ENCODE results near the gene THRB. TPM values are rescaled to one million over a fixed set of nuclear protein-coding genes. Genes with fewer than 3 reads are reported as not detected.

The THRB gene
- total RNA-seq, 1 donor from 2014 or later, result 8.4 TPM

GRCh38 chr3:24315356-24315755, 179.3 kb downstream of the THRB start:
- no peak for DNase-seq (ENCODE audit: low spot score)

- no peak for DNase-seq (ENCODE audit: low spot score)
Observed at GRCh38 chr3:24311881-24312280, 182.8 kb downstream of the THRB start.

DNA sequence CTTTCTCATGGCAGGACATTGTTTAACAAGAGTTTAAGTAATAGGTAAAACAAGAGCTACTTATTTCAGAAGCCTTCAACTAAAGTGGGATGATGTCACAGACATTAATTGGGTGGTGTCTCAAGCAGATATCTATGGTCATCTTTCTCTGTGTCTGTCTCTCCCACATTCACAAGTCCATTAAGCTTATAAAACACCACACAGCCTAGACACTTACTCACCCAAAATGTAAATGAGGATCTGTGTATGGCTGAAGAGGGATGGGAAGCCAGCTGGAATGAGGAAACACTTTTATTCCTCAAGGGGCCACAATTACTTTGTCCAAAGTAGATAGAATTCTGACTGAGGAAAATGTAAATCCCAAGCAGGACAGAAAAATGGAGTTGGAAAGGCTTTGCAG, 183.8 kb downstream of the THRB start:
- no peak for DNase-seq (ENCODE audit: low spot score)

GRCh38 chr3:24306518-24306917, 188.1 kb downstream of the THRB start:
- no peak for DNase-seq (ENCODE audit: low spot score)

DNA sequence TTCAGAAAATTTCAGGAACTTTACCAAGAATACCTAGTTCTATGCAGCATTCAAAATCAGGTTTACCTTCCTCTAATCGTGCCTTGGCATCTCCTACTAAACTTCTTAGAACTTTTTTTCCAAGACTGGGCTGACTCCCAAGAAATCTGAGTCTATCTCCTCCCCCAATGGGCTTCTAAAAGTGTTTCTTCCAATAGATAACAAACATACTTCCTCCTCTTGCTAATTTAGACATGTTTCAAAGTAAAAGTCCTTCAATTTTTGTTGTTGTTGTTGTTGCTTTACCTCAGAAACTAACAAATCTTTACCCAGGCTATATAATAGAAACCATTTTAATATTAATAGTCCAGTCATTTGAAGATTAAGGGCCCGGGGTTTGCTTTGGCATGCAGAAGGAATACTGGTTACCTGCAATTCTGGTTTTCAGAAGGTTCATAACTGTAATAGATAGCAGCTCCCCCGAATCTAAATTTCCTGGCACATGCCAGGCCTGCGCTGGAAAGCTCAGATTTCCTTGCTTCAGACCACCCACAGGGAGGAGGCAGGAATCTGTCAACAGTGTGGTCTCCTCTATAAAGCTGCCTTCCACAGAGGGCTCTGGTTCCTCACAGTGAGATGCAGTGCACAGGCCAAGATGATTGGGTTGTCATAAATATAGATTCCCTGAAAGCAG, 188.7 kb downstream of the THRB start:
- DNase-seq (ENCODE audit: low spot score), result no peak

GRCh38 chr3:24303057-24303754, 191.4 kb downstream of the THRB start:
- DNase-seq (ENCODE audit: low spot score), result no peak

- DNase-seq (ENCODE audit: low spot score), result no peak
Observed at GRCh38 chr3:24302396-24302795, 192.3 kb downstream of the THRB start.

DNA sequence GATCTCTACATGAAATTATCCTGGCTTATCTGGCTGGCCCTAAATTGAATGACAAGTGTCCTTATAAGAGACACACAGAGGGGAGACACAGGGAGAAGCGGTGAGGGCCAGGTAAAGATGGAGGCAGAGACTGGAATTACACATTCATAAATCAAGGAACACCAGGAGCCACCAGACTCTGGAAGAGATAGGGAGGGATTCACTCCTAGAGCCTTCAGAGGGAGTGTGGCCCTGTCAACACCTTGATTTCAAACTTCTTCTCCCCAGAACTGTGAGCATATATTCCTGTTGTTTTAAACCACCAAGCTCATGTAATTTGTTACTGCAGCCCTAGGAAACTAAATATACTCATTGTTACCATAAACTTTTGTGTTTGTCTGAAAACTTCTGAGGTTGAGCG, 193.7 kb downstream of the THRB start:
- no peak for DNase-seq (ENCODE audit: low spot score)

DNA sequence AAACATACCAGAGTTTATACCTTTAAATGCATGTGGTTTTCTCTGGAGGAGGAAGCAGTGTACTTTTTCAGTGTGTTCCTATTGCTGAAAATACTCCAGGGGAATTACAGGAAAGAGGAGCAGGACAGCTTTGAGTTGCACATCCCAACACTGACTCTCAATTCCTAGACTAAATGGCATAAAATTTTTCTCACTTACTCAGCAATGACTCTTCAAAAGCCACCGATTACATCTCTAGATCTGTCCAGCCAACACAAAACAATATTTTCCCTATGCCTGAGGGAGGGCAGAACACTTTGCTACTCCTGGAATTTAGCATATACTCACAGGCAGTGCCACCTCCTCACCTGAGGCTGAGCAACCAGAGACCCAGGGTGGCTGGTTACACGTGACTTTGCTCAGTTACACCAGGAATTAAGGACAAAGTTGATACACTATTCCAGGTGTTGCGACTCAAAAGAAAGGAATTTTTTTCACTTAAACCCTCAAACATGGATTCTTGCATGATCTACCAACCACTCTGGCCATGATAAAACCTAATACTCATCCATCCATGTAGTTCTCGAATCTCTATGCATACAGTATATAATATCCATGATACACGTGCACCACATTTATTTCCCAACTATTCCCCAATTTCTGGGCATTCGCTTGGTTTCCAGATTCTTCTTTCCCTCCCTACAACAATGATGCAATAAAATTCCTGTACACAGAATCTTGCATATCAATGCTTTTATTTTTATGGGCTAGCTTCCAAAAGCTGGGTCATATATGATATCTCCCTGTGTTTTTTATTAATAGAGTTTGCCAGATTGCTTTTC, 194.6 kb downstream of the THRB start:
- DNase-seq (ENCODE audit: low spot score), result peak; percentile 40

DNA sequence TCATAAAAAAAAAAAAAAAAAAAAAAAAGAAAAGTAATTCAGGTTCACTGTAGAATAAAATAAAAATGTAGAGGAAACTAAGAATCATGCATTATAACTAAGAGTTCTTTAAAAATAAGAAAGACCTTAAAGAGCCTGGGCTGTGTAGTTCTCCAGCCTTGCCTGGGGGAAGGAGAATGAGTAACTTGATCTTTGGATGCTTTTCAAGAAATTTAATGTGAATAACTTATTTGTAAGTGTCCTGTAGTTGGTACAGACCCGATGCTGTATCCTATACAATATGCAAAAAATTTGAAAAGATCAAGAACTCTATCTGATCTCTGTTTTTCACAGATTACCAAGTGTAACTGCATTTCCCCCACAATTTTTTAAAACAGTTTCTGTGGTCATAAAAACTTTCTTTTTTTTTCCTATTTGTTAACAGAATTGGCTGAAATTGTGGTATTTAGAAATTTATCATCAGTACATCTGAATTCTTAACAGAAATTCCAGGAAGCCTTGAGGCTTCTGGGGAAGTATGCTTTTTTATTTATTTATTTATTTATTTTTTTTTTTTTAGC, 195.3 kb downstream of the THRB start:
- DNase-seq (ENCODE audit: low spot score), result no peak

GRCh38 chr3:24296441-24297205, 198.0 kb downstream of the THRB start:
- DNase-seq (ENCODE audit: low spot score), result no peak

GRCh38 chr3:24294150-24294549, 200.5 kb downstream of the THRB start:
- DNase-seq (ENCODE audit: low spot score), result no peak

GRCh38 chr3:24291646-24292045, 203.0 kb downstream of the THRB start:
- DNase-seq (ENCODE audit: low spot score), result no peak

DNA sequence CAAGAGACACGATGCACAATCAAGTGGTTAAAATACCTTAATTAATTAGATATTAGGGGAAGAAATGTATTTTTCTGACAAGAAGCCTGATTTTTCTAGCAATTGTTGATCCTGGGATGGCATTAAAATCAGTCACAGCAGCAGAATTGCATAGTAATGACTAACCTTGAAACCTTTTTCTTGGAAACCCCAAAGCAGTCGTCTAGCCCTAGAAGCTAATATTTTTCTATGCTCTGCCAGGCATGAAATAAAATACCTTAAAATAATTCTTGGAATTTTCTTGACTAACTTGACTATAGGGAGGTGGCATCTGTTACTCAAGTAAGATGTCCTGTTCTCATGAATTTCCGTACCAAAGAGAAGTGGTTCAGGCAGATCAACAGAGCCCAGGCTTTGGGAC, 204.1 kb downstream of the THRB start:
- DNase-seq (ENCODE audit: low spot score), result no peak

DNA sequence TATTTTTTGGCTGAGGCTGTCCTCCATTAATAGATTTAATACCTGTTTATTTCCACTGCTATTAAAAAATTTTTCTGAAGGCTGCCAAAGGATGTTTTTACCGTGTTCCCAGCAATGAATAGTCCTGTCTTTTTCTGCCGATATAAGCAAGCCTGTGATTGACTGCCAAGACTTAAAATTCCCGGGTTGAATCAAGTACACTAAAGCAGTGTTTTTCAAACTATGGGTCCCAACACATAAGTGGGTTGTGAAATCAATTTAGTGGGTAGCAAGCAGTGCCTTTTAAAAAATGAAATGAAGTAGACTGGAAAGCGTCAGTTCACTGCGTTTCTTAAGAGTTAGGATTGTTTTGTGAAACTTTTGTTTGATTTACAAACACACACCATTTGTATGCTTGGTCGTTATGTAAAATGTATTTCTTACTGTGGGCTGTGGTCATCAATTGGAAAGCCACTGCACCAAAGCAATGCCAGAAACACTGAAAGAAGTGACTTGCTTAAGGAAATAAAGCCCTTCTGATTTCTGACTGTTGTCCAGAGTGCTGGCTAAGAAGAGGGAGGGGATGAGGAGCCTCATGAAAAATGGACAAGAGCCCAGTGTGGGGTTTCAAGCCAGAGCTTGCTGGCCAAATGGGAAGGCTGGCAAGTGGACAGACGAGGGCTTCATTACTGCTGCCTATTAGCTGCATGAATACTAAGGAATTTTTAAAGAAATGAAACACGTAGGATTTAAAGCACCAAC, 206.0 kb downstream of the THRB start:
- no peak for DNase-seq (ENCODE audit: low spot score)

- no peak for DNase-seq (ENCODE audit: low spot score)
Observed at GRCh38 chr3:24287755-24288450, 206.7 kb downstream of the THRB start.

- DNase-seq (ENCODE audit: low spot score), result no peak
Observed at GRCh38 chr3:24286405-24286804, 208.2 kb downstream of the THRB start.

GRCh38 chr3:24278543-24278942, 216.1 kb downstream of the THRB start:
- no peak for DNase-seq (ENCODE audit: low spot score)

- no peak for DNase-seq (ENCODE audit: low spot score)
Observed at GRCh38 chr3:24273491-24273890, 221.2 kb downstream of the THRB start.

- DNase-seq (ENCODE audit: low spot score), result no peak
Observed at GRCh38 chr3:24272875-24273274, 221.8 kb downstream of the THRB start.

All from umbilical cord (tissue), 2 donors.